Suprapubic skin (tissue), 4 donors: Measurements from ENCODE around the gene PARD3B. TPM values are rescaled to one million over a fixed set of nuclear protein-coding genes. Genes with fewer than 3 reads are reported as not detected.

Source experiments
- DNase-seq, 2 donors: peaks; one replicate each; pipeline ENCODE4 v3.0.0-alpha.2; 2019; ENCODE audit warnings: low spot score in 2 of 2
- H3K27ac ChIP-seq: fragments of 200-600 bp; sonication (generic); one replicate; pipeline ENCODE4 v1.5.1; 2019
- H3K27me3 ChIP-seq: fragments of 200-600 bp; sonication (generic); one replicate; pipeline ENCODE4 v1.5.1; 2019
- H3K36me3 ChIP-seq: fragments of 200-600 bp; sonication (generic); one replicate; pipeline ENCODE4 v1.5.1; 2019
- H3K4me1 ChIP-seq: fragments of 200-600 bp; sonication (generic); one replicate; pipeline ENCODE4 v1.5.1; 2019
- H3K4me3 ChIP-seq: fragments of 200-600 bp; sonication (generic); one replicate; pipeline ENCODE4 v1.5.1; 2019; ENCODE audit warnings: mild to moderate bottlenecking
- H3K9me3 ChIP-seq: fragments of 200-600 bp; sonication (generic); one replicate; pipeline ENCODE4 v1.5.1; 2019
- EP300 ChIP-seq: sonication (generic); formaldehyde crosslinking; IDR thresholded peaks from one replicate; pipeline ENCODE4 v1.6.1; 2017; ENCODE audit warnings: antibody characterized with exemption
- POLR2A ChIP-seq, 2 donors: fragments of 450-650 bp; IDR thresholded peaks; one replicate each; pipeline ENCODE4 v1.6.1; 2017; ENCODE audit warnings: antibody characterized with exemption in 2 of 2, mild to moderate bottlenecking in 2 of 2, moderate library complexity in 2 of 2
- POLR2AphosphoS5 ChIP-seq, 3 donors: sonication (generic); formaldehyde crosslinking; IDR thresholded peaks; one replicate each; pipeline ENCODE4 v1.6.1; 2017; ENCODE audit warnings: antibody characterized with exemption in 3 of 3
- WGBS: methylation state at CpG from one replicate; pipeline ENCODE4 v1.1.5; 2018; 5-methylcytosine and 5-hydroxymethylcytosine counted together
- total RNA-seq, 4 donors: library from RNA; depleted of rRNA; stranded (reverse); fragments of >200 nt; gene quantifications; one replicate each; pipeline ENCODE4 v1.1.0, GENCODE V29; 2016
- TF ChIP-seq, protein P1 (sequence below), 2 donors: fragments of 200-600 bp in 1 of 2; fragments of 450-650 bp in 1 of 2; sonication (generic) in 1 of 2; IDR thresholded peaks; one replicate each; pipeline ENCODE4 v1.5.1; 2016 to 2019; ENCODE audit warnings: antibody characterized with exemption in 2 of 2, mild to moderate bottlenecking in 1 of 2, moderate library complexity in 1 of 2

The PARD3B gene
- total RNA-seq, 4 donors from 2014 or later = 12.5 to 18.9 (median 15.5) TPM

GRCh38 chr2:205627085-205627484, 1081.8 kb downstream of the PARD3B start:
- DNase-seq = no peak
- H3K27ac ChIP-seq = no peak overlapping the region
- no peaks in the 10 kb centered on the region for H3K36me3 ChIP-seq
- no peaks in the 10 kb centered on the region for H3K27me3 ChIP-seq
- no peak for TF ChIP-seq POLR2AphosphoS5 (IDR thresholded peaks at IDR 0.05)
- TF ChIP-seq EP300 = no peak
- no peak for TF ChIP-seq POLR2A (IDR thresholded peaks at IDR 0.05)
- TF ChIP-seq, protein P1, sequence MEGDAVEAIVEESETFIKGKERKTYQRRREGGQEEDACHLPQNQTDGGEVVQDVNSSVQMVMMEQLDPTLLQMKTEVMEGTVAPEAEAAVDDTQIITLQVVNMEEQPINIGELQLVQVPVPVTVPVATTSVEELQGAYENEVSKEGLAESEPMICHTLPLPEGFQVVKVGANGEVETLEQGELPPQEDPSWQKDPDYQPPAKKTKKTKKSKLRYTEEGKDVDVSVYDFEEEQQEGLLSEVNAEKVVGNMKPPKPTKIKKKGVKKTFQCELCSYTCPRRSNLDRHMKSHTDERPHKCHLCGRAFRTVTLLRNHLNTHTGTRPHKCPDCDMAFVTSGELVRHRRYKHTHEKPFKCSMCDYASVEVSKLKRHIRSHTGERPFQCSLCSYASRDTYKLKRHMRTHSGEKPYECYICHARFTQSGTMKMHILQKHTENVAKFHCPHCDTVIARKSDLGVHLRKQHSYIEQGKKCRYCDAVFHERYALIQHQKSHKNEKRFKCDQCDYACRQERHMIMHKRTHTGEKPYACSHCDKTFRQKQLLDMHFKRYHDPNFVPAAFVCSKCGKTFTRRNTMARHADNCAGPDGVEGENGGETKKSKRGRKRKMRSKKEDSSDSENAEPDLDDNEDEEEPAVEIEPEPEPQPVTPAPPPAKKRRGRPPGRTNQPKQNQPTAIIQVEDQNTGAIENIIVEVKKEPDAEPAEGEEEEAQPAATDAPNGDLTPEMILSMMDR (IDR thresholded peaks at IDR 0.05) = no peak
- H3K4me3 ChIP-seq = no peak overlapping the region
- H3K9me3 ChIP-seq = no peaks in the 10 kb centered on the region
- no peaks in the 10 kb centered on the region for H3K4me1 ChIP-seq
- 100% methylated on average over 1 of the region's 1 CpG for WGBS

- H3K27ac ChIP-seq = no peak overlapping the region
- no peaks in the 10 kb centered on the region for H3K9me3 ChIP-seq
- no peaks in the 10 kb centered on the region for H3K27me3 ChIP-seq
- no peaks in the 10 kb centered on the region for H3K4me1 ChIP-seq
- H3K36me3 ChIP-seq = no peaks in the 10 kb centered on the region
- 83% methylated on average over 3 of the region's 3 CpGs for WGBS
- no peak for DNase-seq
- H3K4me3 ChIP-seq = no peak overlapping the region
- TF ChIP-seq, protein P1 (IDR thresholded peaks at IDR 0.05) = no peak
- TF ChIP-seq POLR2A (IDR thresholded peaks at IDR 0.05) (no peak), EP300 (no peak), POLR2AphosphoS5 (IDR thresholded peaks at IDR 0.05) (no peak)
These were observed 1083.1 kb downstream of the PARD3B start for GRCh38 chr2:205628422-205628821.

GRCh38 chr2:205629091-205629776, 1084.0 kb downstream of the PARD3B start:
- H3K9me3 ChIP-seq = no peaks in the 10 kb centered on the region
- no peaks in the 10 kb centered on the region for H3K4me1 ChIP-seq
- no peaks in the 10 kb centered on the region for H3K27me3 ChIP-seq
- no peak for DNase-seq
- no peak for TF ChIP-seq POLR2A (IDR thresholded peaks at IDR 0.05)
- TF ChIP-seq, protein P1 (IDR thresholded peaks at IDR 0.05) = no peak
- TF ChIP-seq EP300 = no peak
- no peak for TF ChIP-seq POLR2AphosphoS5 (IDR thresholded peaks at IDR 0.05)
- no peaks in the 10 kb centered on the region for H3K36me3 ChIP-seq
- WGBS = 74% methylated on average over 10 of the region's 10 CpGs
- H3K4me3 ChIP-seq = no peak overlapping the region
- H3K27ac ChIP-seq = no peak overlapping the region

- Histone ChIP-seq H3K27me3 (no peaks in the 10 kb centered on the region), H3K27ac (no peak overlapping the region), H3K36me3 (no peaks in the 10 kb centered on the region), H3K9me3 (no peaks in the 10 kb centered on the region), H3K4me3 (no peak overlapping the region), H3K4me1 (no peaks in the 10 kb centered on the region)
- TF ChIP-seq POLR2A (IDR thresholded peaks at IDR 0.05) = no peak
- no peak for TF ChIP-seq EP300
- TF ChIP-seq, protein P1 (IDR thresholded peaks at IDR 0.05) = no peak
- no peak for TF ChIP-seq POLR2AphosphoS5 (IDR thresholded peaks at IDR 0.05)
- DNase-seq = no peak
- 77% methylated on average over 1 of the region's 1 CpG for WGBS
These were observed 1088.7 kb downstream of the PARD3B start for GRCh38 chr2:205633994-205634393.

- H3K36me3 ChIP-seq = no peaks in the 10 kb centered on the region
- no peak for DNase-seq
- no peaks in the 10 kb centered on the region for H3K4me1 ChIP-seq
- no peaks in the 10 kb centered on the region for H3K27me3 ChIP-seq
- no peak overlapping the region for H3K4me3 ChIP-seq
- H3K27ac ChIP-seq = no peak overlapping the region
- WGBS = 84% methylated on average over 7 of the region's 7 CpGs
- H3K9me3 ChIP-seq = no peaks in the 10 kb centered on the region
- TF ChIP-seq EP300 (no peak), POLR2A (IDR thresholded peaks at IDR 0.05) (no peak), POLR2AphosphoS5 (IDR thresholded peaks at IDR 0.05) (no peak)
- TF ChIP-seq, protein P1 (IDR thresholded peaks at IDR 0.05) = no peak
These were observed 1091.5 kb downstream of the PARD3B start for GRCh38 chr2:205636549-205637319.
